Left lung (tissue), 10 donors: ENCODE results near the gene PRKCZ. TPM values are rescaled to one million over a fixed set of nuclear protein-coding genes. Genes with fewer than 3 reads are reported as not detected.

Source experiments
- ATAC-seq: fragments of 200-7000 bp; cut with Tn5 transposase; one replicate; pipeline ENCODE4 v1.9.1; 2020; ENCODE audit warnings: moderate library complexity
- DNase-seq, 4 donors: peaks; one replicate each; pipeline ENCODE4 v3.0.0-alpha.2; 2013 to 2020
- H3K27ac ChIP-seq, 2 donors: fragments of 200-600 bp; sonication (generic) in 1 of 2; one replicate each; pipeline versions ENCODE4 v1.5.0 to v1.8.0; 2020 to 2021
- H3K27me3 ChIP-seq, 2 donors: fragments of 200-600 bp; sonication (generic) in 1 of 2; one replicate each; pipeline versions ENCODE4 v1.5.0 to v1.8.0; 2020 to 2021
- H3K36me3 ChIP-seq, 2 donors: fragments of 200-600 bp; sonication (generic) in 1 of 2; one replicate each; pipeline versions ENCODE4 v1.5.0 to v1.8.0; 2020 to 2021
- H3K4me1 ChIP-seq, 2 donors: fragments of 200-600 bp; one replicate each; pipeline ENCODE4 v1.8.0; 2021
- H3K4me3 ChIP-seq, 2 donors: fragments of 200-600 bp; sonication (generic) in 1 of 2; one replicate each; pipeline versions ENCODE4 v1.5.0 to v1.8.0; 2020 to 2021; ENCODE audit warnings: mild to moderate bottlenecking in 1 of 2
- H3K9me3 ChIP-seq, 2 donors: fragments of 200-600 bp; sonication (generic) in 1 of 2; one replicate each; pipeline versions ENCODE4 v1.5.0 to v1.8.0; 2020 to 2021
- intact Hi-C, 2 donors: fragments of 100-400 bp; cut with DNase I; formaldehyde crosslinking; loops; one replicate each; pipeline versions ENCODE4 v1.11.2 to v1.14.2; 2022
- polyA plus RNA-seq, 6 donors: library from polyadenylated mRNA; unstranded; fragments of 120-200 nt; gene quantifications; one replicate each; pipeline ENCODE4 v1.2.1, GENCODE V29; 2013; ENCODE audit not compliant: insufficient read length in 6 of 6
- total RNA-seq, 2 donors: library from RNA; stranded (reverse); fragmentation: NEBNext Ultra II Directional; extraction: Animal tissue kit (Norgen Biotek cat#: 25700); gene quantifications; one replicate each; pipeline ENCODE4 v1.2.1, GENCODE V29; 2021
- TF ChIP-seq, protein P1 (sequence below), 2 donors: fragments of 200-600 bp; sonication (generic) in 1 of 2; IDR thresholded peaks; one replicate each; pipeline versions ENCODE4 v1.5.0 to v1.8.0; 2021; ENCODE audit warnings: antibody characterized with exemption in 2 of 2
- donor health status: DM: no; HTN: yes; CAD: no.
- donor health status: DM: no; HTN: no; CAD: no.

PRKCZ gene
- total and polyA plus RNA-seq, 8 donors = 37.5 to 129 (median 48.0) TPM

DNA sequence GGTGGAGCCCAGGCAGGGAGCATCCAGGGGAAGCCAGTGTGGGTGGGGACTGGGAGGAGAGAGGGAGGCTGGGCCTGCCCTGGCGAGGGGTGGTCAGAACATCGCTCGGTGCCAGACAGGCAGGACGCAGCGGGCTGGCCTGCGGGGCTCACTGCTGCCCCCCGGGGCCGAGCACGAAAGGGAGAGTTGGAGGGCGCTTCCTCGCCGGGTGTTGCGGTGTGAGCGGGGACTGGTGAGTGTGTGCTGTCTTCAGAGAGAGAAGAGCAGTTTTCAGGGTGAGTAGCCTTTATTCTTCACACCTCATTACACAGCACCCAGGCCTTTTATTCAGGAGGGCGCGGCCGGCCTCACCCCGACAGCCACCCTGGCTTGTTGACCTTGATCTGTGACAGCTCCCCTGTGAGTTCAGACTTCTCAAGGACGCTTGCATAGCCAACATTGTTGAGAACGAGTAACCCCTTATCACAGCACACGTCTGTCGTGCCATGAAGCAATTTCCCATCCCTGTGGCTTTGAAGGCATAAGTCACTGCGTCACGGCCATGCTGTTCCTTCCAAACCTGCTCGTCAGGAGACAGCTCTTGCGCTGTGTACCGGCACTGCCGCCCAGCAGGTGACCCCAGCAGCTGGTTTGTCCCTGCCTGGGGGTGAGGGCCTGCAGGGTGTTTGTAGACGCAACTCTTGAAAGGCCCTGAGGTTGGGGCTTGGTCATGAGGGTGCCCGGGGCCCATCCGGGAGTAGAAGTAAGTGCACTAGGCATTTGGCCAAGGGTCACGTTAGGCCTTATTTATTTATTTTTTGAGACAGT, 54.6 kb downstream of the PRKCZ start:
- peak overlapping the region; percentile 46 to 80 for H3K27ac ChIP-seq
- ATAC-seq = peak; percentile 80

DNA sequence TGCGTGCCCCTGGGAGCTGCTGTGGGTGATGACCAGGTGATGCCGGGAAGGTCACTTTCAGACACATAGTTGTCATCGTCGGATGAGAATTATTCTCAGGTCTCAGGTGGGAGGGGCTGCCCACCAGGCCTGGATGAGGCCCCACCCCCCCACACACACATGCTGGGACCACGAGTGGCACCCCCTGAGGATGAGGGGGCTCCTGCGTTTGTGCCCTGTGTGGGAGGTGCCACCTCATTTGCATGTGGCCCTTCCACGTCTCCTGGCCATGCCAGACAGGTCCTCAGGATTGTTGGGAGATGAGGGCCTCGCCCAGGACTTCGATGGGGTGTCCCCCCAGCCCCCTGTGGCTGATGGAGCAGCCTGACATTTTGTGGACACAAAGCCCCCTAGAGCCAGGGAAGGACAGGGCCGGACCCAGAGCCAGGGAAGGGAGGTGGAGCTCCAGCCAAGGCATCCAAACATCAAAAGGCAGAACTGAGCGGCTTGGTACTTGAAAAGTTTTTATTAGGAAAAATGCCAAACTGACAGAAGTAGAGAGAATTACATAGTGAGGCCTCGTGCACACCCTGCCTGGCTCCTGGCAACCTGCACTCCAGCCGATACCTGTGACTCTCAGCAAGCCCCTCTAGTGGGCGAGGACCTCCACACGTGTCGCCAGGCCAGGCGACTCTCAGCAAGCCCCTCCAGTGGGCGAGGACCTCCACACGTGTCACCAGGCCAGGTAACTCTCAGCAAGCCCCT, 55.7 kb downstream of the PRKCZ start:
- Histone ChIP-seq H3K27me3 (no peaks in the 10 kb centered on the region), H3K27ac (peak overlapping the region; percentile 46 to 80), H3K36me3 (no peaks in the 10 kb centered on the region), H3K4me3 (no peak overlapping the region), H3K9me3 (no peaks in the 10 kb centered on the region), H3K4me1 (peaks cover 3 to 22% of the 10 kb centered on the region in 2 donors)
- ATAC-seq (peak; percentile 53), DNase-seq (peak in 2 of 4 donors; percentile 51 to 58)
- intact Hi-C loops = no loop called here
- TF ChIP-seq, protein P1, sequence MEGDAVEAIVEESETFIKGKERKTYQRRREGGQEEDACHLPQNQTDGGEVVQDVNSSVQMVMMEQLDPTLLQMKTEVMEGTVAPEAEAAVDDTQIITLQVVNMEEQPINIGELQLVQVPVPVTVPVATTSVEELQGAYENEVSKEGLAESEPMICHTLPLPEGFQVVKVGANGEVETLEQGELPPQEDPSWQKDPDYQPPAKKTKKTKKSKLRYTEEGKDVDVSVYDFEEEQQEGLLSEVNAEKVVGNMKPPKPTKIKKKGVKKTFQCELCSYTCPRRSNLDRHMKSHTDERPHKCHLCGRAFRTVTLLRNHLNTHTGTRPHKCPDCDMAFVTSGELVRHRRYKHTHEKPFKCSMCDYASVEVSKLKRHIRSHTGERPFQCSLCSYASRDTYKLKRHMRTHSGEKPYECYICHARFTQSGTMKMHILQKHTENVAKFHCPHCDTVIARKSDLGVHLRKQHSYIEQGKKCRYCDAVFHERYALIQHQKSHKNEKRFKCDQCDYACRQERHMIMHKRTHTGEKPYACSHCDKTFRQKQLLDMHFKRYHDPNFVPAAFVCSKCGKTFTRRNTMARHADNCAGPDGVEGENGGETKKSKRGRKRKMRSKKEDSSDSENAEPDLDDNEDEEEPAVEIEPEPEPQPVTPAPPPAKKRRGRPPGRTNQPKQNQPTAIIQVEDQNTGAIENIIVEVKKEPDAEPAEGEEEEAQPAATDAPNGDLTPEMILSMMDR (IDR thresholded peaks at IDR 0.05) = no peak

More for the DNA sequence above, 54.6 kb downstream of the PRKCZ start:
- H3K9me3 ChIP-seq = no peaks in the 10 kb centered on the region
- intact Hi-C loops = no loop called here
- H3K4me1 ChIP-seq = peaks cover 3 to 25% of the 10 kb centered on the region in 2 donors
- peak in 3 of 4 donors; percentile 58 to 87 (median 86) for DNase-seq
- no peaks in the 10 kb centered on the region for H3K27me3 ChIP-seq
- H3K36me3 ChIP-seq = no peaks in the 10 kb centered on the region
- TF ChIP-seq, protein P1 (IDR thresholded peaks at IDR 0.05) = no peak
- H3K4me3 ChIP-seq = no peak overlapping the region

DNA sequence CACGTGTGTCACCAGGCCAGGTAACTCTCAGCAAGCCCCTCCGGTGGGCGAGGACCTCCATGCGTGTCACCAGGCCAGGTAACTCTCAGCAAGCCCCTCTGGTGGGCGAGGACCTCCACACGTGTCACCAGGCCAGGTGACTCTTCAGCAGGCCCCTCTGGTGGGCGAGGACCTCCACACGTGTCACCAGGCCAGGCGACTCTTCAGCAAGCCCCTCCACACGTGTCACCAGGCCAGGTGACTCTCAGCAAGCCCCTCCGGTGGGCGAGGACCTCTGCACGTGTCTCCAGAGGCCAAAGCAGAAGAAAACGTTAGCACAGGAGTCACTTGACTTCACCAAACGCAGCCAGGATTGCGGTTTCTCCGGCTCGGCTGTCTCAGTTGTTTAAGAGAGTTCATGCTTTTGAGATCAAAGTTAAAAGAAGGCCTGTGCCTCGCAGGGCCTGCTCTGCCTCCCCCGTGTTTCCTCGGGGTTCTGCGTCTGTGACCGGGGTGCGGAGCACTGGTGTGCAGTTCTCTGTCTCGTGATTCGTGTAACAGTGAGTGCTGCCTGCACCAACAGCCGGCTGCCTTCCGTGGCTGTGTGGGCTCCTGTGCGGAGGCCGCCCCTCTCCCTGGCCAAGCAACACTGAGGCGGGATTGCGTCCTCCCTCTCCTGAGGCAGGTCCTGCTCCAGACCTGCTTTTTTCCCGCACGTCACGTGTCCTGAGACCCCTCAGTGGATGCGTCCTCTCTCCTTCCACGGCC, 56.6 kb downstream of the PRKCZ start:
- ATAC-seq = no peak
- H3K9me3 ChIP-seq = no peaks in the 10 kb centered on the region
- no peaks in the 10 kb centered on the region for H3K36me3 ChIP-seq
- DNase-seq = peak in 1 of 4 donors; percentile 53
- H3K4me3 ChIP-seq = no peak overlapping the region
- no peak overlapping the region for H3K27ac ChIP-seq
- intact Hi-C loops = no loop called here
- H3K27me3 ChIP-seq = no peaks in the 10 kb centered on the region
- peaks cover 3 to 22% of the 10 kb centered on the region in 2 donors for H3K4me1 ChIP-seq
- TF ChIP-seq, protein P1 (IDR thresholded peaks at IDR 0.05) = no peak

DNA sequence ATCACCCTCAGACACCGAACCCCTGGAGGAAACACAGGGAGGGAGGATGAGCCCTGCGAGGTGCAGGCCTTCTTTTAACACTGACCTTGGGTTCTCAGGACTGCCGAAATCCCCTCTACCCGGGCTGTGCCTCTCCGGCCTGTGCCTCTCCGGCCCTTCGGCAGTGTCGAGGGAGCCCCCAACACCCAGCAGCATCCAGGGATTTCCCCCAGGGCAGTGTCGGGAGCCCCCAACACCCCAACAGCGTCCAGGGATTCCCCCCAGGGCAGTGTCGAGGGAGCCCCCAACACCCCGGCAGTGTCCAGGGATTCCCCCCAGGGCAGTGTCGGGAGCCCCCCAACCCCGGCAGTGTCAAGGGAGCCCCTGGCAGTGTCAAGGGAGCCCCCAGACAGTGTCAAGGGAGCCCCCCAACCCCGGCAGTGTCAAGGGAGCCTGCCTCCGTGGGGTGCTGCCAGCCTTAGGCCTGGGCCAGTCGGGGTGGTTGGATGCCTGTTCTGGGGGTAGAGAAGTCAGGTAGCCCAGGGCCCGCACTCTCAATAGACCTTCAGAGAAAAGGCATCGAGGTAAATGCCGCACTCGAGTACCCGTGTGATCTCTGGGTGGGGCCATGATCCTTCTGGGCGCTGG, 57.5 kb downstream of the PRKCZ start:
- ATAC-seq = no peak
- Histone ChIP-seq H3K9me3 (no peaks in the 10 kb centered on the region), H3K4me3 (no peak overlapping the region), H3K36me3 (no peaks in the 10 kb centered on the region), H3K27ac (no peak overlapping the region), H3K4me1 (peaks cover 3 to 22% of the 10 kb centered on the region in 2 donors), H3K27me3 (no peaks in the 10 kb centered on the region)
- intact Hi-C loops = no loop called here
- DNase-seq = peak in 1 of 4 donors; percentile 30
- TF ChIP-seq, protein P1 (IDR thresholded peaks at IDR 0.05) = no peak
